Mesenchymal stem cell (in vitro differentiated cells and primary cell): Measurements from ENCODE around the gene HLCS.

Experiments
- DNase-seq: peaks from one replicate; pipeline ENCODE4 v3.0.0-alpha.2; 2013
- H2AFZ ChIP-seq: one replicate; pipeline ENCODE4 v1.6.1; 2013; ENCODE audit warnings: low read depth, mild to moderate bottlenecking, control low read depth, inconsistent platforms, low read length, moderate library complexity
- H2AK5ac ChIP-seq: 2 replicates; pipeline ENCODE4 v1.6.1; 2013; ENCODE audit warnings: low read length, moderate library complexity, mild to moderate bottlenecking, inconsistent platforms; ENCODE audit not compliant: severe bottlenecking
- H2BK120ac ChIP-seq: one replicate; pipeline ENCODE4 v1.6.1; 2013; ENCODE audit warnings: low read depth, mild to moderate bottlenecking, inconsistent platforms, low read length, moderate library complexity
- H2BK12ac ChIP-seq, 2 experiments: one replicate each; pipeline ENCODE4 v1.6.1; 2013; ENCODE audit warnings: inconsistent platforms in 2 of 2, low read length in 2 of 2, mild to moderate bottlenecking in 2 of 2, moderate library complexity in 2 of 2, control low read depth in 1 of 2
- H2BK15ac ChIP-seq: one replicate; pipeline ENCODE4 v1.6.1; 2013; ENCODE audit warnings: mild to moderate bottlenecking, low read depth, inconsistent platforms; ENCODE audit not compliant: poor library complexity, severe bottlenecking
- H2BK5ac ChIP-seq: 2 replicates; pipeline ENCODE4 v1.6.1; 2013; ENCODE audit warnings: low read depth, mild to moderate bottlenecking, low read length, control low read depth, inconsistent platforms; ENCODE audit not compliant: poor library complexity, severe bottlenecking
- H3K14ac ChIP-seq, 2 experiments: one replicate each; pipeline ENCODE4 v1.6.1; 2013; ENCODE audit warnings: inconsistent platforms in 2 of 2, low read length in 2 of 2, control low read depth in 1 of 2, mild to moderate bottlenecking in 1 of 2, moderate library complexity in 1 of 2
- H3K18ac ChIP-seq, 2 experiments: one replicate each; pipeline ENCODE4 v1.6.1; 2013; ENCODE audit warnings: inconsistent platforms in 2 of 2, low read length in 2 of 2, control low read depth in 1 of 2, low read depth in 1 of 2, mild to moderate bottlenecking in 1 of 2
- H3K23ac ChIP-seq, 2 experiments: one replicate each; pipeline ENCODE4 v1.6.1; 2013; ENCODE audit warnings: inconsistent platforms in 2 of 2, low read length in 2 of 2, mild to moderate bottlenecking in 2 of 2, moderate library complexity in 2 of 2, control low read depth in 1 of 2
- H3K27ac ChIP-seq: 2 replicates; pipeline ENCODE4 v1.5.1; 2013; ENCODE audit warnings: mild to moderate bottlenecking, moderate library complexity, low read length, control low read depth, inconsistent platforms; ENCODE audit not compliant: poor library complexity, severe bottlenecking
- H3K27me3 ChIP-seq, 2 experiments: 2 replicates each; pipeline versions ENCODE4 v1.6.1 to v1.7.0; 2013; ENCODE audit warnings: low read length in 2 of 2, mild to moderate bottlenecking in 2 of 2, moderate library complexity in 2 of 2, control low read depth in 1 of 2, inconsistent platforms in 1 of 2; ENCODE audit not compliant: control insufficient read depth in 1 of 2, insufficient read depth in 1 of 2
- H3K36me3 ChIP-seq, 2 experiments: 2 replicates each; pipeline versions ENCODE4 v1.6.1 to v1.7.0; 2013; ENCODE audit warnings: low read length in 2 of 2, control low read depth in 1 of 2, inconsistent platforms in 1 of 2, low read depth in 1 of 2, mild to moderate bottlenecking in 1 of 2; ENCODE audit not compliant: insufficient read depth in 2 of 2, control insufficient read depth in 1 of 2
- H3K4ac ChIP-seq, 2 experiments: one replicate each; pipeline ENCODE4 v1.6.1; 2013; ENCODE audit warnings: inconsistent platforms in 2 of 2, low read length in 2 of 2, mild to moderate bottlenecking in 2 of 2, moderate library complexity in 2 of 2, control low read depth in 1 of 2, low read depth in 1 of 2
- H3K4me1 ChIP-seq: 2 replicates; pipeline ENCODE4 v1.6.1; 2013; ENCODE audit warnings: low read depth, low read length, control low read depth; ENCODE audit not compliant: control insufficient read depth, insufficient read depth
- H3K4me2 ChIP-seq: 2 replicates; pipeline ENCODE4 v1.6.1; 2013; ENCODE audit warnings: low read length, mild to moderate bottlenecking, inconsistent platforms; ENCODE audit not compliant: poor library complexity, severe bottlenecking
- H3K4me3 ChIP-seq, 2 experiments: 2 replicates each; pipeline versions ENCODE4 v1.5.1 to v1.7.0; 2013; ENCODE audit warnings: low read length in 2 of 2, mild to moderate bottlenecking in 2 of 2, control low read depth in 1 of 2, low read depth in 1 of 2; ENCODE audit not compliant: insufficient read depth in 1 of 2
- H3K79me1 ChIP-seq: replicated peaks from 2 replicates; pipeline ENCODE4 v1.6.1; 2013; ENCODE audit warnings: mild to moderate bottlenecking, control low read depth, low read length, inconsistent platforms; ENCODE audit not compliant: poor library complexity, severe bottlenecking
- H3K9ac ChIP-seq: 2 replicates; pipeline ENCODE4 v1.7.0; 2013; ENCODE audit warnings: mild to moderate bottlenecking, low read length, moderate library complexity
- H3K9me3 ChIP-seq: 2 replicates; pipeline ENCODE4 v1.7.0; 2013; ENCODE audit warnings: mild to moderate bottlenecking, low read length; ENCODE audit not compliant: control insufficient read depth
- H4K8ac ChIP-seq: one replicate; pipeline ENCODE4 v1.6.1; 2013; ENCODE audit warnings: inconsistent platforms, mild to moderate bottlenecking, low read length, moderate library complexity
- H4K91ac ChIP-seq: one replicate; pipeline ENCODE4 v1.6.1; 2013; ENCODE audit warnings: mild to moderate bottlenecking, low read length, inconsistent platforms
- WGBS: methylation state at CpG from one replicate; pipeline ENCODE4 v1.1.7; 2013; ENCODE audit warnings: mixed read lengths; 5-methylcytosine and 5-hydroxymethylcytosine counted together

The HLCS gene

DNA sequence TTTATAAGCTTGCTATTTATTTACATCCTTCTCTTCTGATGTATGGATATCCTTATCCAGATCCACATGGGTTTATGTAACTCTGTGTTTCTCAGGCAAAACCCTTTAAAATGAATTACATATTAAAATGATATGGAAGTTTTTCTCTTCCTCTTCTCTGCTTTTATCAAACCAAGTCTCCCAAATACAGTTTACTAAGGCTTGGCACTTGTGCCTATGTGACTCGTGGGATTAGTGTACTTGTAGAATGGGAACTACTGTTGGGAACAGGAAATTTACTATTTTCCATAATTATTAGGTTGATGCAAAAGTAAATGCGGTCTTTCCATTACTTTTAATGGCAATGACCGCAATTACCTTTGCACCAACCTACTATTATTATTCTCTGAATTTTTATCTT lies 252.7 kb downstream of the HLCS start:
- Histone ChIP-seq H3K18ac (no peak overlapping the region), H3K4ac (no peak overlapping the region)
- WGBS, result 93% methylated on average over 2 of the region's 3 CpGs

GRCh38 chr21:36710729-36711048 lies 255.8 kb downstream of the HLCS start:
- Histone ChIP-seq H2BK12ac (no peak overlapping the region), H3K4me1 (peaks cover 35% of the 10 kb centered on the region), H2AK5ac (no peak overlapping the region), H2BK120ac (no peak overlapping the region), H3K36me3 (no peaks in the 10 kb centered on the region), H3K4me3 (no peak overlapping the region), H3K9ac (no peak overlapping the region), H3K79me1 (no peaks in the 10 kb centered on the region), H3K4ac (no peak overlapping the region), H3K9me3 (no peaks in the 10 kb centered on the region), H2BK15ac (no peak overlapping the region), H3K14ac (no peak overlapping the region), H2AFZ (no peak overlapping the region), H2BK5ac (no peak overlapping the region), H3K4me2 (peak overlapping the region; percentile 64), H4K8ac (no peak overlapping the region), H3K27ac (no peak overlapping the region), H3K23ac (no peak overlapping the region), H3K27me3 (peaks cover 67 to 92% of the 10 kb centered on the region in 2 experiments), H3K18ac (no peak overlapping the region), H4K91ac (no peak overlapping the region)
- no peak for DNase-seq
- 3% methylated on average over 6 of the region's 13 CpGs for WGBS

More for the DNA sequence above, 252.7 kb downstream of the HLCS start:
- H3K9me3 ChIP-seq, result no peaks in the 10 kb centered on the region
- H3K14ac ChIP-seq, result no peak overlapping the region
- no peak overlapping the region for H3K23ac ChIP-seq
- H2AFZ ChIP-seq, result no peak overlapping the region
- no peak overlapping the region for H2BK15ac ChIP-seq
- no peak overlapping the region for H3K4me2 ChIP-seq
- H3K9ac ChIP-seq, result no peak overlapping the region
- DNase-seq, result no peak
- no peak overlapping the region for H3K4me3 ChIP-seq
- H3K27ac ChIP-seq, result no peak overlapping the region
- H2AK5ac ChIP-seq, result no peak overlapping the region
- peaks cover 14% of the 10 kb centered on the region for H3K4me1 ChIP-seq
- no peaks in the 10 kb centered on the region for H3K79me1 ChIP-seq
- H3K36me3 ChIP-seq, result no peaks in the 10 kb centered on the region
- H2BK120ac ChIP-seq, result no peak overlapping the region
- no peak overlapping the region for H4K91ac ChIP-seq
- no peak overlapping the region for H4K8ac ChIP-seq
- no peak overlapping the region for H2BK5ac ChIP-seq
- H3K27me3 ChIP-seq, result peaks cover 40 to 87% of the 10 kb centered on the region in 2 experiments
- H2BK12ac ChIP-seq, result no peak overlapping the region

DNA sequence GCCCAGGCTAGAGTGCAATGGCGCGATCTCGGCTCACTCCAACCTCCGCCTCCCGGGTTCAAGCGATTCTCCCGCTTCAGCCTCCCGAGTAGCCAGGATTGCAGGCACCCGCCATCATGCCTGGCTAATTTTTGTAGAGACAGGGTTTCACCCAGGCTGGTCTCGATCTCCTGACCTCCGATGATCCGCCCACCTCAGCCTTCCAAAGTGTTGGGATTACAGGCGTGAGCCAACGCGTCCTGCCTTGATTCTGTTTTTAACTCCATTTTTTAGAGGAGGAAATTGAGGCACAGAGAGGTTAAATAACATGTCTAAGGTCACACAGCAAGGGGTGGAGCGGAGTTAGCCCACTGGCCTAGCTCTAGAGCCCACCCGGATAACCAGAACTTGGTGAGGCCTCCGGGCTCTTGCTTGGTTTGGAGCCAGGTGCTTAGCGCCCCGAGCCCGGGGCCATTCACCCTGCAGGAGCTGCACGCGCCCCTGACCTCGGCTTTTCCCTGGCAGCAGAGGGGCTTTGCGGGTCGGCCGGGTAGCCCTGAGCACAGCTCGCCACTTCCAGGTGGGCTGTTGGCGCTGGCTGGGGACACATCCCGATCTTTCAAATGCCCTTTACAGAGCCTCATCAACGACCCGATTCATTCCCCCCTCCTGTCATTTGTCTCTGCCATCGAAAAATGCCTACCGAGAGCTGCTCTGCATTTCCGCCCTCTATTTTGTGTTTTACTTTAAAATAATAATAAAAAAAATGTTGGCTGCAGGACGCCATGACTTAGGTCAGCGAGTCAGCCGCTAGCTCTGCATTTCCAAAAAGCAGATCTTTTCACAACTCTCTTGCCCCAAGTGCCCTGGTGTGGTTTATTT lies 256.4 kb downstream of the HLCS start:
- Histone ChIP-seq H3K4me2 (peak overlapping the region; percentile 64), H2AK5ac (no peak overlapping the region), H3K36me3 (no peaks in the 10 kb centered on the region), H4K8ac (no peak overlapping the region), H3K23ac (peak overlapping the region in 1 of 2 experiments; percentile 77), H3K14ac (no peak overlapping the region), H4K91ac (no peak overlapping the region), H3K9ac (no peak overlapping the region), H3K79me1 (no peaks in the 10 kb centered on the region), H3K9me3 (no peaks in the 10 kb centered on the region), H2AFZ (no peak overlapping the region), H3K18ac (no peak overlapping the region), H3K4me1 (peaks cover 38% of the 10 kb centered on the region), H3K4ac (no peak overlapping the region), H3K27me3 (peaks cover 73 to 92% of the 10 kb centered on the region in 2 experiments), H3K27ac (no peak overlapping the region), H2BK120ac (no peak overlapping the region), H2BK15ac (no peak overlapping the region), H2BK5ac (no peak overlapping the region), H2BK12ac (no peak overlapping the region), H3K4me3 (no peak overlapping the region)
- WGBS, result 10% methylated on average over 28 of the region's 38 CpGs
- DNase-seq, result no peak

DNA sequence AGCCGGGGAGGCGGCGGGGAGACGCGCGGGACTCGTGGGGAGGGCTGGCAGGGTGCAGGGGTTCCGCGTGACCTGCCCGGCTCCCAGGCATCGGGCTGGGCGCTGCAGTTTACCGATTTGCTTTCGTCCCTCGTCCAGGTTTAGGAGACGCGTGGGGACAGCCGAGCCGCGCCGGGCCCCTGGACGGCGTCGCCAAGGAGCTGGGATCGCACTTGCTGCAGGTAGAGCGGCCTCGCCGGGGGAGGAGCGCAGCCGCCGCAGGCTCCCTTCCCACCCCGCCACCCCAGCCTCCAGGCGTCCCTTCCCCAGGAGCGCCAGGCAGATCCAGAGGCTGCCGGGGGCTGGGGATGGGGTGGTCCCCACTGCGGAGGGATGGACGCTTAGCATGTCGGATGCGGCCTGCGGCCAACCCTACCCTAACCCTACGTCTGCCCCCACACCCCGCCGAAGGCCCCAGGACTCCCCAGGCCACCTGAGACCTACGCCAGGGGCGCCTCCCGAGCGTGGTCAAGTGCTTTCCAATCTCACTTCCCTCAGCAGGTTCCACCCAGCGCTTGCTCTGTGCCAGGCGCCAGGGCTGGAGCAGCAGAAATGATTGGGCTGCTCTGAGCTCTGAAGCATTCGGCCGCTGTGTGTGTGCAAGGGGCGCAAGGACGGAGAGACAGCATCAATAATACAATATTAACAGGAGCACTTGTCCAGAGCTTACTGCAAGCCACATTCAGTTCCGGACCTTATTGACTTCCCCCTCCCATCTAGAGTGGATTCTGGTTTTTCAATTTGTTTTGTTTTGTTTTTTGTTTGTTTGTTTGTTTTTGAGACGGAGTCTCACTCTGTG lies 257.2 kb downstream of the HLCS start:
- no peak for DNase-seq
- Histone ChIP-seq H3K27me3 (peaks cover 74 to 92% of the 10 kb centered on the region in 2 experiments), H4K91ac (no peak overlapping the region), H2BK120ac (no peak overlapping the region), H3K9ac (no peak overlapping the region), H3K4me3 (peak overlapping the region in 1 of 2 experiments; percentile 28), H2BK12ac (no peak overlapping the region), H3K27ac (no peak overlapping the region), H2BK15ac (no peak overlapping the region), H3K9me3 (no peaks in the 10 kb centered on the region), H2BK5ac (no peak overlapping the region), H2AFZ (no peak overlapping the region), H3K36me3 (no peaks in the 10 kb centered on the region), H3K14ac (peak overlapping the region in 1 of 2 experiments; percentile 42), H3K4me2 (peak overlapping the region; percentile 65), H3K4ac (no peak overlapping the region), H3K23ac (peak overlapping the region in 1 of 2 experiments; percentile 72), H3K4me1 (peaks cover 46% of the 10 kb centered on the region), H3K79me1 (no peaks in the 10 kb centered on the region), H4K8ac (no peak overlapping the region), H2AK5ac (no peak overlapping the region), H3K18ac (no peak overlapping the region)
- 3% methylated on average over 36 of the region's 55 CpGs for WGBS
